ENCODE data around the gene CCR6. TPM values are rescaled to one million over a fixed set of nuclear protein-coding genes. Genes with fewer than 3 reads are reported as not detected.

The CCR6 gene
- total RNA-seq, 1 donor from 2014 or later = 0.52 TPM

GRCh38 chr6:167118006-167118405 is 4.9 kb upstream of the CCR6 start:
- Histone ChIP-seq H3K27me3 (ENCODE audit: control insufficient read depth in 3 of 3, insufficient read depth in 3 of 3, low read length in 3 of 3) (peaks cover 7 to 30% (median 27%) of the 10 kb centered on the region in 3 donors), H3K9me3 (ENCODE audit: control insufficient read depth in 3 of 3, low read length in 3 of 3) (no peaks in the 10 kb centered on the region), H3K4me1 (ENCODE audit: control insufficient read depth in 3 of 3, insufficient read depth in 3 of 3, low read length in 3 of 3) (no peaks in the 10 kb centered on the region)

GRCh38 chr6:167118839-167119238 is 4.1 kb upstream of the CCR6 start:
- Histone ChIP-seq H3K9ac (ENCODE audit: low read depth in 1 of 3, low read length in 3 of 3) (no peak overlapping the region), H3K36me3 (ENCODE audit: control insufficient read depth in 3 of 3, insufficient read depth in 3 of 3, low read length in 3 of 3) (no peaks in the 10 kb centered on the region), H3K27ac (ENCODE audit: low read depth, low read length) (no peak overlapping the region), H3K4me1 (ENCODE audit: control insufficient read depth in 3 of 3, insufficient read depth in 3 of 3, low read length in 3 of 3) (no peaks in the 10 kb centered on the region), H3K27me3 (ENCODE audit: control insufficient read depth in 3 of 3, insufficient read depth in 3 of 3, low read length in 3 of 3) (peaks cover 7 to 30% (median 22%) of the 10 kb centered on the region in 3 donors), H3K9me3 (ENCODE audit: control insufficient read depth in 3 of 3, low read length in 3 of 3) (no peaks in the 10 kb centered on the region), H3K4me3 (ENCODE audit: low read length in 3 of 3) (no peak overlapping the region)

More at GRCh38 chr6:167118006-167118405, 4.9 kb upstream of the CCR6 start:
- Histone ChIP-seq H3K27ac (ENCODE audit: low read depth, low read length) (no peak overlapping the region), H3K4me3 (ENCODE audit: low read length in 3 of 3) (no peak overlapping the region), H3K36me3 (ENCODE audit: control insufficient read depth in 3 of 3, insufficient read depth in 3 of 3, low read length in 3 of 3) (no peaks in the 10 kb centered on the region), H3K9ac (ENCODE audit: low read depth in 1 of 3, low read length in 3 of 3) (no peak overlapping the region)

- no peaks in the 10 kb centered on the region for H3K36me3 ChIP-seq (ENCODE audit: control insufficient read depth in 3 of 3, insufficient read depth in 3 of 3, low read length in 3 of 3)
- H3K4me1 ChIP-seq (ENCODE audit: control insufficient read depth in 3 of 3, insufficient read depth in 3 of 3, low read length in 3 of 3) = no peaks in the 10 kb centered on the region
- H3K27ac ChIP-seq (ENCODE audit: low read depth, low read length) = no peak overlapping the region
- H3K9me3 ChIP-seq (ENCODE audit: control insufficient read depth in 3 of 3, low read length in 3 of 3) = no peaks in the 10 kb centered on the region
- peaks cover 7 to 22% (median 20%) of the 10 kb centered on the region in 3 donors for H3K27me3 ChIP-seq (ENCODE audit: control insufficient read depth in 3 of 3, insufficient read depth in 3 of 3, low read length in 3 of 3)
- no peak overlapping the region for H3K4me3 ChIP-seq (ENCODE audit: low read length in 3 of 3)
- no peak overlapping the region for H3K9ac ChIP-seq (ENCODE audit: low read depth in 1 of 3, low read length in 3 of 3)
Observed at GRCh38 chr6:167119670-167120582, 3.0 kb upstream of the CCR6 start.

- Histone ChIP-seq H3K9ac (ENCODE audit: low read depth in 1 of 3, low read length in 3 of 3) (no peak overlapping the region), H3K36me3 (ENCODE audit: control insufficient read depth in 3 of 3, insufficient read depth in 3 of 3, low read length in 3 of 3) (no peaks in the 10 kb centered on the region), H3K9me3 (ENCODE audit: control insufficient read depth in 3 of 3, low read length in 3 of 3) (no peaks in the 10 kb centered on the region), H3K27me3 (ENCODE audit: control insufficient read depth in 3 of 3, insufficient read depth in 3 of 3, low read length in 3 of 3) (peaks cover 7 to 20% (median 17%) of the 10 kb centered on the region in 3 donors), H3K4me1 (ENCODE audit: control insufficient read depth in 3 of 3, insufficient read depth in 3 of 3, low read length in 3 of 3) (no peaks in the 10 kb centered on the region), H3K27ac (ENCODE audit: low read depth, low read length) (no peak overlapping the region), H3K4me3 (ENCODE audit: low read length in 3 of 3) (no peak overlapping the region)
Observed at GRCh38 chr6:167120583-167120903, 2.4 kb upstream of the CCR6 start.

GRCh38 chr6:167121335-167121841 is 1.5 kb upstream of the CCR6 start:
- Histone ChIP-seq H3K27ac (ENCODE audit: low read depth, low read length) (no peak overlapping the region), H3K9ac (ENCODE audit: low read depth in 1 of 3, low read length in 3 of 3) (no peak overlapping the region), H3K4me3 (ENCODE audit: low read length in 3 of 3) (no peak overlapping the region), H3K36me3 (ENCODE audit: control insufficient read depth in 3 of 3, insufficient read depth in 3 of 3, low read length in 3 of 3) (no peaks in the 10 kb centered on the region), H3K4me1 (ENCODE audit: control insufficient read depth in 3 of 3, insufficient read depth in 3 of 3, low read length in 3 of 3) (no peaks in the 10 kb centered on the region), H3K9me3 (ENCODE audit: control insufficient read depth in 3 of 3, low read length in 3 of 3) (no peaks in the 10 kb centered on the region), H3K27me3 (ENCODE audit: control insufficient read depth in 3 of 3, insufficient read depth in 3 of 3, low read length in 3 of 3) (peaks cover 7 to 18% (median 16%) of the 10 kb centered on the region in 3 donors)

GRCh38 chr6:167122041-167122826 is 662 bp upstream of the CCR6 start:
- Histone ChIP-seq H3K27me3 (ENCODE audit: control insufficient read depth in 3 of 3, insufficient read depth in 3 of 3, low read length in 3 of 3) (peaks cover 7 to 14% (median 13%) of the 10 kb centered on the region in 3 donors), H3K36me3 (ENCODE audit: control insufficient read depth in 3 of 3, insufficient read depth in 3 of 3, low read length in 3 of 3) (no peaks in the 10 kb centered on the region), H3K9ac (ENCODE audit: low read depth in 1 of 3, low read length in 3 of 3) (no peak overlapping the region), H3K27ac (ENCODE audit: low read depth, low read length) (no peak overlapping the region), H3K4me1 (ENCODE audit: control insufficient read depth in 3 of 3, insufficient read depth in 3 of 3, low read length in 3 of 3) (no peaks in the 10 kb centered on the region), H3K9me3 (ENCODE audit: control insufficient read depth in 3 of 3, low read length in 3 of 3) (no peaks in the 10 kb centered on the region), H3K4me3 (ENCODE audit: low read length in 3 of 3) (no peak overlapping the region)

GRCh38 chr6:167124753-167125152 is 1.9 kb downstream of the CCR6 start:
- Histone ChIP-seq H3K27me3 (ENCODE audit: control insufficient read depth in 3 of 3, insufficient read depth in 3 of 3, low read length in 3 of 3) (peaks cover 7 to 8% (median 7%) of the 10 kb centered on the region in 3 donors), H3K9ac (ENCODE audit: low read depth in 1 of 3, low read length in 3 of 3) (no peak overlapping the region)

GRCh38 chr6:167125410-167125809 is 2.5 kb downstream of the CCR6 start:
- Histone ChIP-seq H3K27me3 (ENCODE audit: control insufficient read depth in 3 of 3, insufficient read depth in 3 of 3, low read length in 3 of 3) (peaks cover 5 to 8% (median 7%) of the 10 kb centered on the region in 3 donors), H3K27ac (ENCODE audit: low read depth, low read length) (no peak overlapping the region), H3K9me3 (ENCODE audit: control insufficient read depth in 3 of 3, low read length in 3 of 3) (no peaks in the 10 kb centered on the region), H3K4me1 (ENCODE audit: control insufficient read depth in 3 of 3, insufficient read depth in 3 of 3, low read length in 3 of 3) (no peaks in the 10 kb centered on the region), H3K4me3 (ENCODE audit: low read length in 3 of 3) (no peak overlapping the region), H3K36me3 (ENCODE audit: control insufficient read depth in 3 of 3, insufficient read depth in 3 of 3, low read length in 3 of 3) (no peaks in the 10 kb centered on the region), H3K9ac (ENCODE audit: low read depth in 1 of 3, low read length in 3 of 3) (no peak overlapping the region)

More at GRCh38 chr6:167124753-167125152, 1.9 kb downstream of the CCR6 start:
- H3K27ac ChIP-seq (ENCODE audit: low read depth, low read length) = no peak overlapping the region
- H3K4me3 ChIP-seq (ENCODE audit: low read length in 3 of 3) = no peak overlapping the region
- no peaks in the 10 kb centered on the region for H3K4me1 ChIP-seq (ENCODE audit: control insufficient read depth in 3 of 3, insufficient read depth in 3 of 3, low read length in 3 of 3)
- H3K9me3 ChIP-seq (ENCODE audit: control insufficient read depth in 3 of 3, low read length in 3 of 3) = no peaks in the 10 kb centered on the region
- no peaks in the 10 kb centered on the region for H3K36me3 ChIP-seq (ENCODE audit: control insufficient read depth in 3 of 3, insufficient read depth in 3 of 3, low read length in 3 of 3)

GRCh38 chr6:167125855-167126349 is 3.0 kb downstream of the CCR6 start:
- H3K27ac ChIP-seq (ENCODE audit: low read depth, low read length) = no peak overlapping the region
- no peaks in the 10 kb centered on the region for H3K36me3 ChIP-seq (ENCODE audit: control insufficient read depth in 3 of 3, insufficient read depth in 3 of 3, low read length in 3 of 3)
- no peak overlapping the region for H3K4me3 ChIP-seq (ENCODE audit: low read length in 3 of 3)
- no peak overlapping the region for H3K9ac ChIP-seq (ENCODE audit: low read depth in 1 of 3, low read length in 3 of 3)
- peaks cover 0 to 7% (median 3%) of the 10 kb centered on the region in 3 donors for H3K27me3 ChIP-seq (ENCODE audit: control insufficient read depth in 3 of 3, insufficient read depth in 3 of 3, low read length in 3 of 3)
- H3K4me1 ChIP-seq (ENCODE audit: control insufficient read depth in 3 of 3, insufficient read depth in 3 of 3, low read length in 3 of 3) = no peaks in the 10 kb centered on the region
- no peaks in the 10 kb centered on the region for H3K9me3 ChIP-seq (ENCODE audit: control insufficient read depth in 3 of 3, low read length in 3 of 3)

Measured in skeletal muscle tissue (tissue), 4 donors.